GM18520 (cell line): ENCODE measurements around the gene C1QTNF8.

Source experiments
- ATAC-seq: cut with Tn5 transposase; IDR thresholded peaks from one replicate; pipeline ENCODE4 v1.9.1; 2021; ENCODE audit not compliant: unreplicated experiment

The C1QTNF8 gene

DNA sequence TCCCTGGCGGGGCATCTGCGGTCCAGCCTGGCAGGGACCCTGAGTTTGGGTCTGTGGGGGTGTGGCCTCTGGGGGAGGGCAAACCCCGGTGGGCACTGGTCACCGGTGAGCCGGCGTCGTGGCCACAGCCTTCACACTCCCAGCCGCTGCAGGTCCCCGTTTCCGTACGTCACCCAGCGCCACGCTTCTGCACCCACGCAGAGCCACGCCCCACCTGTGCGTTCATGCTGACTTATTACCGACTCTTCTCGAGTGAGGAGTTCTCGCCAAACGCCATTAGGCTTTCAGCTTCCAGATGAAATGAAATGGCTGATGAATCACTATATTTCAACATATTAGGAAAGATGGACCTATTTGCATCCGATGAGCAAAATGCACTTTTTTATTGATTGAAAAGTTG lies 32.3 kb downstream of the C1QTNF8 start:
- ATAC-seq = no peak

DNA sequence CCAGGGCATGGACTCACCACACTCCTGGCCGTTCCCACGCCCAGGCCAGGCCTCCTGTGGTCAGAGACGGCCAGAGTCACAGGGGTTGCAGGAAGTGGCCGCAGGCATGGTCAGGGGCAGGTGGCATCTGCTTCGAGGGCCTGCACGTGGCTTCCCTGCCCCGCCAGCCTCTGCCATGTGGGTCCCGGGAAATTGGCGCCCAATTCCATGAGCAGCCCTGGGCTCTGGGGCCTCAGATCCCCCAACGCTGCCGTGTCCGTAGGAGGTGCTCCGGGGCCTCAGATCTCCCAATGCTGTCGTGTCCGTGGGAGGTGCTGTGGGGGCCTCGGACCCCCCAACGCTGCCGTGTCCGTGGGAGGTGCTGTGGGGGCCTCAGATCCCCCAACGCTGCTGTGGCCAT lies 33.1 kb downstream of the C1QTNF8 start:
- no peak for ATAC-seq

DNA sequence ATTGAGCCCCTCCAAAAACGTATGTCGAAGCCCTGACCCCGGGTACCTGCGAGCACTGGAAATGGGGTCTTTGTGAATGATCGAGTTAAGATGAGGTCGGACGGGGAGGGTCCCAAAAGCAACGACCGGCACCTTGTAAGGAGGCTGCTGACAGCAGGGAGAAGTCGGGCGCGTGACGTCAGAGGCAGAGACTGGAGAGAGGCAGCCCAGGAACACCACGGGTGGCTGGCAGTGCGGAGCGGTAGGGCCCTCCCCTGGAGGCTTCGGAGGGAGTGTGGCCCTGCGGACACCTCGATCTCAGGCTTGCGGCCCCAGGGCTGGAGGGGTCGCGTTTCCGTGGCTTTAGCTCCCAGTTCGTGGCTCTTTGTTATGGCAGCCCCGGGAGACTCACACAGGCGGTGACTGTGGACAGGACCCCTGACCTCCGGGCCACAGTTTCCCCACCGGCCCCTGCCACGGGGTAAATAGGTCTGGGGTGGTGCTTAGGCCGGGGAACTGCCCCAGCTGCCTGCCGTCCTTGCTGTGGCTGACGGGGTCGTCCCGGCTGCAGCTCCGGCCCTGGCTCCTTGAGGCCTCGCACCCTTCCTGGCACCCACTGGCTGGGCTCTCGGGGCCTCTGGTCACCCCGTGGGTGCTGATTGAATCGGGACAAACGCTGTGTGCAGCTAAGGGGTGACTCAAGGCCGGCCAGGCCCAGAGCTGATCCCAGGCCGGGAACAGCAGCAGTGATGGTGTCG lies 34.1 kb downstream of the C1QTNF8 start:
- no peak for ATAC-seq

DNA sequence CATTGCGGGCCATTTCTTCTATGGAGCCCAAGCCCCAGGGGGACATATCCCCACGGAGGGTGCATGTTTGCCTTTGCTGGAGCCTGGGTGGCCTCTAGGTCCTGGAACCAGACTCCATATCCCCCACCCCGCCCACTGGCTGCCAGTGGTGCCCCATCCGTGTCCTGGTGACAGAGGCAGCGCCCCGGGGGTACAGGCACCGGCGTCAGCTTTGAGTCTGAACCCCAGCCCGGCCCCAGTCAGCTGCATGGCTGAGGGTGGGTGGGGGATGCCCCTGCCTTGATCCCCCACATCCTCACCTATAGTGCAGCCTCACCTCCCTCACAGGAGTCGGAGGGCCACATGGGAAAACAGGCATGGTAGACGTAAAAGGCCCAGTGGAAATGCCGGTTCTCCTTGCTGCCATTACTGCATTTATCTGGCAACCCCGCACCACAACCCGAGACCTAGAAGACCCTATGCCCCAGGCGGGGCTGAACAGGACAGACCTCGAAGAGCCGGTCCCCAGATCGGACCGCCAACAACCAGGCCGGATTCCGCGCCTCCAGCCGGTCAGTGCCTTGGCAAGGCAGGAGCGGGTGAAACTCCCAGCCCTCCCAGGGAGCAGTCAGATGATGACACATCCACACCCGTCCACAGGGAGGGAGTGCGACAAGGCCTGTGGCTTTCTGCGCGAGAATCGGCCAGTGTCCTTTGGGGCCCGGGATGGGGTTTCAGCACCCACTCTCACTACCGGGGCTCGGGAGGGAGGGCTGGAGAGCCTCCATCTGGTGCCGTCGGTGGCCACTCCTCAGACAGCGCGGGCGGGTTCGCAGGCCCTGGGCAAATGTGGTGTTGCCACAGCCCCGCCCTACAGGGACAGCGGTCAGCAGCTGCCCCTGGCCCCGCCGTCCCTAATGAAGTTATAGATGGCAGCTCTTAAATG lies 35.4 kb downstream of the C1QTNF8 start:
- ATAC-seq = no peak

DNA sequence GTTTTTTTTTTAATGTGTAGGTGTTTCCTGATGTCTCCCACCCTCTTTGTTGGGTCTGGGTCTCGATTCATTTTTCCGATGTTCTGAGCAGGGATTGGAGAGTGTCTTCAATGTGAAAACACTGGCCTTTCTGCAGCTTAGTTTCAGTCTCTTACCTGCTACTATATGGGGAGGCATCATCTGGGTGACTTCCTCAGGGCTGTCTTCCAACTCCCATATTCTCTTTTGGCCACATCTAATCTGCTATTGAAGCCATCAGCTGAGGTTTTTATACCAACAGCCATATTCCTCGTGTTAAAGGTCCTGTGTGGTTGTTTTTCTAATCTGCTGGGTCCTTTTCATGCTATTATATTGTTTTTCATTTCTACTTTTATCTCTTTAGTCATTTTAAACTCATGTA lies 36.7 kb downstream of the C1QTNF8 start:
- no peak for ATAC-seq

DNA sequence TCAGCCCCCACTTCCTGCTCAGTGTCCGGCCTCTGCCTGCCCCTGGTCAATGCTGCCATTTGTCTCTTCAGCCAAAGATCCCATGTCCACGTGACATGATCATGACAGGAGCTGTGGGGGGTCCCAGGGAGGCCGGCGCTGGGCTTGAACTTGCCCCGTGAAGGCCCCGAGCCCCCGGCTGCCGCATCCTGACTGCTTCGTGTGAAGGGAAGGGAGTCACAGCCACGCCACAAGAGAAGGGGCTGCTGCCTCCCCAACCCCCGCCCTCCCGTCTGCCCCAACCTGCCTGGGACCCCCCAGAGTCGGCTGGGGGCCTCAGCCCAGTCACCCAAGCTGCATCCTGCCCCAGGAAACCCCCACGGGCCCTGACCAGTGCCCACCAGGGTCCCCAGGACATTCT lies 37.8 kb downstream of the C1QTNF8 start:
- no peak for ATAC-seq

DNA sequence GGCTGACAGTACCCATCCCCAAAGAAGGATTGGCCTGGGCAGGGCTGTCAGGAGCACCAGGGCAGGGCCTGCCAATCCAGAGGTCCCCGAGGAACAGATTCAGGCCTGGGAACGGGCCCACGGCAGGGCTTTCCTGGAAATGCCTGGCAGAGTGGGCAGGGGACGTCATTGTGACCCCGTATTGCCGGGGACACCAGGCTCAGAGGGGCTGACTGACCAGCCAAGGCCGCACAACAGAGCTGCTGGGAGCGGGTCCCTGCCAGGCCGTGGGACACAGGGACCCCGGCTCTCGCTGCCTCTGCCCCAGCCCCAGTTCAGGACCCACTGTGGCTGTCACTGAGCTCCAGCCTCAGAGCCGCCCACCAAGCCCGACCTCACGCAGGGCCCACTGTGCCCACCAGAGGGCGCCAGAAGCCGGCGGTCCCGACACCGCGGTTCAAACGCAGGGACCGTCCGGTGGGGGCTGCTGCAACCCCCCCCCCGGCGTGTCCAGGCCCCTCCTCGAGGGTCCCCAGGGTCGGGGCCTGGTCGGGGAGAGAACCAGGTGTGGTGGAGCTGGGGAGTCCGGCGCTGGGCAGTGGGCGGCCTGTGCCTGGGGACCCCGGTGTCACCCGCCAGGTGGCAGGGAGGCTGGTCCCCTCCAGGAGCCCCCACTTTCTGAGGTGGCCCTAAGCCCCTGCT lies 38.7 kb downstream of the C1QTNF8 start:
- ATAC-seq = no peak

DNA sequence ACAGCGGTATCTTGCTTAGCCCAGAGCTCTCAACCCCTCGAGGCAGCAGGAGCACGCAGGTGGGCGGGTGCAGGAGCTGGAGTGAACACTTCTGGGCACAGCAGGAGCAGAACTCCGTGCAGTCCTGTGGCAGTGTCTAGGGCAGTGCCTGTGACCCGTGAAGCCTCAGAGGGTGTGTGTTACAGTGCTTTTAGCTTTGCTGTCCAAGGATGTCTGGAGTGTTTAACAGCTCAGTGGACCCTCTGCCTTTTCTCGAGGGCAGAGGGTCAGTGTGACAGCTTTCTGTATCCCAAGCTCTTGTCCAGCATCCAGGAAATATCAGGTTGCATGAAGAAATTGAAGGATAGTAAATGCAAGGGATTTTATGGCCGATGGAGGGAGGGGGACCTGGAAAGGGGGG lies 39.8 kb downstream of the C1QTNF8 start:
- ATAC-seq = no peak

DNA sequence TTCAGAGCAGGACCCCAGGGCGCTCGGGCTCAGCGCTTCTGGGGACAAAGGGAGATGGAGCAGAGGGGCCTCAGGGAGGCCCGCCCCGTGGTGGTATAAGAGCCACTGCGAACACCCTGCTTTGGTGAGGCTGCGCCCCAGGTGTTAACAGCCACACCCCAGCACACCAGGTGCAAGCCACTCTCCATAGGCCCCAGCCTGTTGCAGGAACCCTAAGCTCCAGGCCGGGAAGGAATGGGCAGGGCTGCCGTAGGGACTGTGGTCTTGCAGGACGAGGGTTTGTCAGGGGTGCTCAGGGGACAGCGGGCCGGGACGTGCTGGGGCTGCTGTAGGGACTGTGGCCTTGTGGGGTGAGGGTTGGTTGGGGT lies 40.5 kb downstream of the C1QTNF8 start:
- ATAC-seq = no peak

DNA sequence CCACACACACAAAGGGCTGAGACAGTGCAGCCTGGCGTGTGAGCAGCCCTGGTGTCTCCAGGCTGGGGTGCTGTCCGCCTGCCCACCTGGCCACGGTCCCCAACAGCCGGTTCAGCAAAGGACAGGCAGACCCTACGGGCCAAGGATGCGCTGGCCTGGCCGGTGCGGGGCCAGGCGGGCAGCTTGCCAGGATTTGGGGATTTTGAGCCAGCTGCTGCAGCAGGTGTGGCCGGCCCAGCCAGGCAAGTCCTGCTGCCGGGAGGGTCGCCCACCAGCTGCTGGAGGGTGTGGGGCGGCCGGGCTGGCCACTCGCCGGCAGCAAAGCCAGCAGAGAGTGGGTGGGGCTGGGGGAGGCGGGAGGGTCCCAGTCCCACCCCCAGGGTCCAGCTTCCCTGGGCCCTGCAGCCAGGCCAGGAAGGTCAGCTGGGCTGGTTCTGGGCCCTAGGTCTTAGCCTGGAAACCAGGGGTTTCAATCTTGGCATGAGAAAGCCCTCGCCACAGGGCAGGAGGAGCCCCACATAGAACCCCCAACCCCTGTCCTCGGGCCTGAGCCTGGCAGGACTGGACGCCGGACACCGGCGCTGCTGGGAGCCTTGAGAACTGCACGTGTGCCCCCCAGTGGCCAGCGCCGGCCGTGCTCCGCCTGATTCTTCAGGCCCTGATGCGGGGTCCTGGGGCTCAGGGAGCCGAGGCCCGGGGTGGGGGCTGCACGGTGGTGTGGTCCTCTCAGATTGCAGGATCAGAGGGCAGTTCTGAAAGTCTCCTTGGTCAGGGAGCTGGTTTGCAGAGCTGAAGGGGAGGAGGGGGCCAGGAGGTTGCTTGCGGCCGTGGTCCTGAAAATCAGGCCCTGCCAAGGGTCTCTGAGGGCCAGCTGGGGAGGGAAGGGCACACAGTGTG lies 41.1 kb downstream of the C1QTNF8 start:
- no peak for ATAC-seq

DNA sequence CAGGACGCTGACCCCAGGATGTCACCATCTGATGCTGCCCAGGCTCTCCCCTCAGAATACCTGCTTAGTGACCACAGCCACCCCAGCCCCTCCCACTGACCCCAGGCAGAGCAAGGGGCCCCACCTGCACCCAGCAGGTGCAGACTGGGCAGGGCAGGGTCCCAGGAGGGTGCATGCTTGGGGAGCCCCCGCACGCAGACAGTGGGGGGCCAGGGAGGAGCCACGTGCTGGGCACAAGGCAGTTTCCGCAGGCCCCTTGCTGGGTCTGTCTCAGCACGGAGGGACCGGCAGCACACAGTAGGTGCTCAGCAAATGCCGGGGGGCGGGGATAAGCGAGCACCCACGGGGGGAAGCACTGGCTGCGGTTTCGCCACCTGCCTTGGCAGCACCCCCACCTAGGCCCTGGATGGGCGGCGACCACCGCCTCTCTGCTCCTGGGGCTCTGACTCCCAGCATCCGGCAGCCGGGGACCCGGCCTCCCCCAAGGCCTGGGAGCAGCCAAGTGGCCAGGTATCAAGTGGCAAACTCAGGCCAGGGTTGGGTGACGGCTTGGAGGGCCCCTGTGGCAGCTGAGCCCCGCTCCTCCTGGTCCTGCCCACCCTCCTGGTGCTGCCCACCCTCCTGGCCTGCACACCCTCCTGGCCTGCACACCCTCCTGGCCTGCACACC lies 42.2 kb downstream of the C1QTNF8 start:
- no peak for ATAC-seq

DNA sequence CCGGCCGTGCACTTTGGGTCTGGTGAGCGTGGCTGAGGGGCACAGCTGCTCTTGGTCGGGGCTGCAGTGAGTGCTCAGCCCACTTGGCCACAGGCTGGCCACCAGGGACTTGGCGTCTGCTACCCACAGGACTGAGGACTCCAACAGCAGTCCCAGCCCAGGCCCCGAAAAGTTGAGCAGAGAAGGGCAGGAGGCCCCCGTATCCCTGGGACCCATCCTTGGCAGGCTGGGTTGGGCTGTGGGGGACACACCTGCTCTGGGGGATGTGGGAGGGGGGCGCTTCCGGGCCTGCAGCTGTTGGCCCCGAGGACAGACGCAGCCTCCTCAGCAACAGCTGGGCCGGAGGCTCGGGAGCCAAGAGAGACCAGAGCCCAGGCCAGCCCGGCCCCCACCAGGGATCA lies 42.9 kb downstream of the C1QTNF8 start:
- no peak for ATAC-seq

DNA sequence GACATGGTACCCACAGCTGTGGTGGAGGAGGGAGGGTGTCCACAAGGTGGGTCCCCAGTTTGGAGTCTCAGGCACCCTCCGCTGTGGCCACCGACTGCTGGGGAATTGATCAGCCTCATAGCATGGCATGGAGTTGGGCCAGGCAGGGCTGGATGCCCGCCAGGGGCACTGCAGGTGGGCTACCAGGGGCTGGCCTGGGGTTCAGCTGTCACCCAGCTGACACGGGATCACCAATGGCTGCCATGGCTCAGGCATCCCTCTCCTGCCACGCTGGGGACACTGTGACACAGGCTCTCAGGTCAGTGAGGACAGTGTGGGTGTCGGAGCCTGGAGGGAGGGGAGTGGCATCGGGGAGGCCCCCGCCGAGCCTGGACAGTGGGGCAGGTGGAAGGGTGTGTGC lies 43.3 kb downstream of the C1QTNF8 start:
- no peak for ATAC-seq

DNA sequence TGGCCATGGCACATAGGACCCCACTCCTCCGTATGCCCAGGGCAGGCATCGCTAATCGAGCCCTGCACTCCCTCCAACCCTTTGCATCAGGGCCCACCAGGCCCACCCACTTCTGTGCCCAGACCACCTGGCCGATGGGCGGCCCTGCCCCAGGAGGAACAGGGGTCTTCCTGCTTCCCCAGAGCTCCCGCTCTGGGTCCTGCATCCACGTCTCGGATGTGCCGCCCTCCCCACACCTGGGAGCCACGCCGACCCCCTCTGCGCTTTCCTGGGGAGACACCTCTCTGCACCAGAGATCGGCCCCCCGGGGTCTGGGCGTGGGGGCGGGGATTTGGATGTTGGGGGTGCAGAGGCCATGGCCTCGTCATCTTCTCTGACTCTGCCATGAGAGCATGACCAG lies 44.6 kb downstream of the C1QTNF8 start:
- no peak for ATAC-seq

DNA sequence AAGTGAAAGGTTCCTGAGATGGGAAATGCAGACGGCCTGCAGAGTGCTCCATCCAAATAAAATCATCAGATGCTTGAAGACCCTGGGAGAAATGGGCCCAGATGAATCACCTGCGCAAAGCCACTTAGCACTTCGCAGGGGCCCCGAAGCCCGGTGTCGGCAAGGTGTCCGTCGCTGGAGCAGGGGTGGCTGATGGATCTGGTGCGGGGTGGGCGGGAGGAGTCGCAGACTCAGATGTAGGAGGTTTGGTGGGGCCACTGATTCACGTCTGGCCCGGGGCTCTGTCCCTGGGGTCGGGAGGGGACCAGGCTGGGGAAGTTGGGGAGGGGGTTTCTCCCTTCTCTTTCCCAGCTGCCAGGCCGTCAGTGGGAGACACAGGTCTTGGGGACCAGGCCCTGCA lies 45.1 kb downstream of the C1QTNF8 start:
- ATAC-seq = no peak

DNA sequence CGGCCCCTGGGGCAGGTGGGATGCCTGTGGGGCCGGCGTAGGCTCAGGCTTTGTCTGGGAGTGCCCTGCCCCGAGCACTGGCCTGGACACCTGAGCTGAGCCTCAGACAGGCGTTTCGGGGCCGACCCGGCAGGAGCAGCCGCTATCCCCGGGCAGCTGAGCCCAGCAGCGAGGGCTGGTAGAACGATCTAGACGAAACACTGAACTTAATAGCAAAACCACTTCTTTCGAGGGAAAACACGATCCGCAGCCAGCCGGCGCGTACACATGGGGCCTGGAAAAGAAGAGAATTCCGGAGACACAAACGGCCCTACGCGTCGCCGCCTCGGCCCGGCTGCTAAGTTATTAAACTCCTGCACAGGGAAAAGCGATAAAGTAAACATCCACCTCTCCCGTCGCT lies 45.5 kb downstream of the C1QTNF8 start:
- no peak for ATAC-seq

DNA sequence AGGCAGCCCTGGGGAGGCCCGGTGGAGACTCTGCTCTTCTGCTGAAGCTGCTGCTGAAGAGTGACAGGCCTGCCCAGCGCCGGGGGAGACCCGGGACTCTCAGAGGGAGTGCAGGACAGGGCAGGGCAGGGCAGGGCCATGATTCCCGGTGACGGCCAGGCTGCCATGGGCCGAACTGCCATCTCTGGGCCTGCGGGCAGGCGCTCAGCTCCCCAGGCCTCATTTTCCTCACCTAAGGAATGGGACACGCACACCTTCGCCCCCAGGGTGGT lies 46.1 kb downstream of the C1QTNF8 start:
- no peak for ATAC-seq

DNA sequence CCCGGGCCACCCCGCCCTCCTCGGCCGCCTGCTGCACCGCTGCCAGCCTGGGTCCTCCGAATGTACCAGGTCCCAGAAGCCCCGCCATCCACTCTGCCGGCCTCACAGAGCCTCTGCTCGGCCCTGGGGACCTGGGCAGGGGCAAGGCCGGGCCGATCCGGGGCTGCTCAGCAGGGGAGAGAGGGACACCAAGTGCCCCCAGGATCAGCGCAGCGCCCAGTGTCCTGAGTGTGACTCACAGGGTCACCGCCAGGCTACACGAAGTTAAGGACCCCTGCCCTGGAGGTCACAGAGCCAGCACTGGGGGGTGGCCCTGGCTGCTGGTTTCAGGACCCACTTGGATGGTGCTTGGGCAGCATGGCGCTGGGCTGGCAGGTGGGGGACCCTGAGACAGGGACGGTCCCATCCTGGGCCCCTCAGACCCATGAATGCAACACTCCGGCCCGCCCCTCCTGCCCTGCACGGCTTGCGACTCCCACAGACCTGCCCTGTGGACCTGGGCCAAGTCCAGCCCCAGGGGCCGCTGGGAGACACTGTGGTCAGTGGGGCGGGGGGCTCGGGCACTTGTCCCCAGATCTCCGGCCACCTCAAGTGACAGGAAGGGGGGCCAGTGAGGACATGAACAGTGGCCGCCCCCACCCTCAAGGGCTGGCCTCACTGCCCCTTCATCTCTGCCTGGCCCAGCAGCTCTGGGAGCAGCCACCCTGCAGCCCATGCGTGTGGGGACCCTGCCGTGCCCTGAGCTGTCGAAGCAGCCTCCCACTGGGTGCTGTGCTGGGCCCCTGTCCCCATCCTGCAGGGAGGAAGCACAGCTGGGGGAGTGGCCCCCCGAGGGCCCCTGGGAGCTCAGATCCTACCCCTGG lies 46.7 kb downstream of the C1QTNF8 start:
- ATAC-seq = no peak

DNA sequence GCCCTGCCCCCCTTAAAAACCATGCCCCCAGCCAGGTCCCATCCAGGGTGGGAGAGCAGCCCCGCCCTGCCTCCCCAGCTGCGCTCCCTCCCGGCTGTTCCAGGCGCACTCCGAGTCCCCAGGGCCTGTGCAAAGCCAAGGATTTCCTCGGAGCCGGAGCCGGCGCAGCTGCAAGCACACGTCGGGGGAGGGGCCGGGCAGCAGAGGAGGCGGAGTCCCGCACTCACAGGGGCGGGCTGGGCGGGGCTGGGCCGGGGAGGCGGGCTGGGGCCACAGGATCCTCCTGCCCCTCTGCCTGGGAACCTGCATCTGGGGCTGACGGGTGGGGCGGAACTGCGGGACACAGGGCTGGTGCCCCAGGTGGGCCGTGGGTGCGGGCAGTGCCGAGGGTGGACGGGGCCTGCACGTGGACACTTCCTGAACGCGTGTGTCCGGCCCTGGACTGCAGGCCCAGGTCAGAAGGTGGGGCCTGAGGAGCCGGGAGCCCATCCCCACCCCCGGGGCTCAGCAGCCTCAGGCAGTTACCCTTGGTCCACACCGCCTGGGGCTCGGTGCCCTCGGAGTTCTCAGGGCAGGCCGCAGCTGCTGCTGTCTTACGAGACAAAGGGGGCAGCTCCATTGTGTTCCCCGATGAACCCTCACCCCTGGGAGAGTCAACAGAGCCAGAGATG lies 47.5 kb downstream of the C1QTNF8 start:
- ATAC-seq = no peak
